ENCODE data around the gene FGFBP1.

The FGFBP1 gene

DNA sequence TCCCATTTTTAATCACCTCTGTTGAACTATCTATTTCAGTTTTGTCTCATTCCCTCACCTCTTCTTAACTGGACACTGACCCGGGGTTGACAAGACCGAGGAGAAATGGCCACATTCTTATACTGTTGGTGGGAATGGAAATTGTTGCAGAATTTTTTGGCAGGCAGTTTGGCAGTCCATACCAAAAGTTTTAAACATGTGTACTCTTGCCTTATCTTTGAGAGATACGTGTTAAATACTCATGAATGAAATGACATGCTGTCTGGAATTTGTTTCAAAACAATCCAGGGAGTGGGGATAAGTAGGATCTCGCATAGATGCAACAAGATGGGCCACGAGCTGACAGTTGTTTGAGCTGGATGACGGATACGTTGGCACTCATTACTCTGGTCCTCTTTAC lies 12.1 kb downstream of the FGFBP1 start:
- Histone ChIP-seq H3K27ac (ENCODE audit: low read depth, low read length, poor library complexity, severe bottlenecking) (no peak overlapping the region), H3K9ac (ENCODE audit: low read length) (no peak overlapping the region), H2AFZ (ENCODE audit: low read length) (no peak overlapping the region), H4K20me1 (ENCODE audit: insufficient read depth, low read length) (no peaks in the 10 kb centered on the region), H3K79me2 (ENCODE audit: insufficient read depth, low read length) (no peaks in the 10 kb centered on the region), H3K4me3 (ENCODE audit: low read depth, low read length, poor library complexity, severe bottlenecking) (no peak overlapping the region), H3K4me1 (ENCODE audit: insufficient read depth, low read length, severe bottlenecking) (no peaks in the 10 kb centered on the region), H3K36me3 (ENCODE audit: insufficient read depth, low read length) (no peaks in the 10 kb centered on the region), H3K27me3 (ENCODE audit: insufficient read depth, low read length) (no peaks in the 10 kb centered on the region), H3K9me2 (ENCODE audit: low read depth, low read length) (no peaks in the 10 kb centered on the region), H3K4me2 (ENCODE audit: low read length) (no peak overlapping the region), H3K9me3 (ENCODE audit: low read length) (no peaks in the 10 kb centered on the region), H3F3A (ENCODE audit: insufficient read depth, low read length) (no peaks in the 10 kb centered on the region)
- TF ChIP-seq EZH2 (IDR thresholded peaks at IDR 0.05; ENCODE audit: borderline replicate concordance, low read length), result no peak
- TF ChIP-seq, protein P1, sequence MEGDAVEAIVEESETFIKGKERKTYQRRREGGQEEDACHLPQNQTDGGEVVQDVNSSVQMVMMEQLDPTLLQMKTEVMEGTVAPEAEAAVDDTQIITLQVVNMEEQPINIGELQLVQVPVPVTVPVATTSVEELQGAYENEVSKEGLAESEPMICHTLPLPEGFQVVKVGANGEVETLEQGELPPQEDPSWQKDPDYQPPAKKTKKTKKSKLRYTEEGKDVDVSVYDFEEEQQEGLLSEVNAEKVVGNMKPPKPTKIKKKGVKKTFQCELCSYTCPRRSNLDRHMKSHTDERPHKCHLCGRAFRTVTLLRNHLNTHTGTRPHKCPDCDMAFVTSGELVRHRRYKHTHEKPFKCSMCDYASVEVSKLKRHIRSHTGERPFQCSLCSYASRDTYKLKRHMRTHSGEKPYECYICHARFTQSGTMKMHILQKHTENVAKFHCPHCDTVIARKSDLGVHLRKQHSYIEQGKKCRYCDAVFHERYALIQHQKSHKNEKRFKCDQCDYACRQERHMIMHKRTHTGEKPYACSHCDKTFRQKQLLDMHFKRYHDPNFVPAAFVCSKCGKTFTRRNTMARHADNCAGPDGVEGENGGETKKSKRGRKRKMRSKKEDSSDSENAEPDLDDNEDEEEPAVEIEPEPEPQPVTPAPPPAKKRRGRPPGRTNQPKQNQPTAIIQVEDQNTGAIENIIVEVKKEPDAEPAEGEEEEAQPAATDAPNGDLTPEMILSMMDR (IDR thresholded peaks at IDR 0.05; ENCODE audit: low read length), result no peak

DNA sequence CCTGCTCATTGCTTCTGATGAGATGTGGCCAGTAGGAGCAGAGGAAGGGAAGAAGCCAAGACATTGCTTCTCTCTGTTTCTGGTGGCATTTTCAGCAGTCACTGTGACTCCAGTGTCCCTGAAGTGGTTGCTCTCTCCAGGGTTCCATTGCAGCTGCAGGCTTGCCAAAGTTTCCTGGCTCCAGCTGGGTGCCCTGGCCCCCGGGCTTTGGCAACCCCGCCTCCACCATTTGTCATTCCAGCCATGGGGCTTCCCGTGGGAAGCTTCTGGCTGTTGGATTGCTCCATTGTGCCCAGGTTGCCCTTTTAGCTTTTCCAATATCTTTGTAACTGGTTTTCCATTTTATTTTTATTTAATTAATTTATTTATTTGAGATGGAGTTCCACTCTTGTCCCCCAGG lies 12.7 kb downstream of the FGFBP1 start:
- Histone ChIP-seq H3K27me3 (ENCODE audit: insufficient read depth, low read length) (no peaks in the 10 kb centered on the region), H3K4me1 (ENCODE audit: insufficient read depth, low read length, severe bottlenecking) (no peaks in the 10 kb centered on the region), H3K4me3 (ENCODE audit: low read depth, low read length, poor library complexity, severe bottlenecking) (no peak overlapping the region), H3K79me2 (ENCODE audit: insufficient read depth, low read length) (no peaks in the 10 kb centered on the region), H4K20me1 (ENCODE audit: insufficient read depth, low read length) (no peaks in the 10 kb centered on the region), H3K36me3 (ENCODE audit: insufficient read depth, low read length) (no peaks in the 10 kb centered on the region), H3F3A (ENCODE audit: insufficient read depth, low read length) (no peaks in the 10 kb centered on the region), H3K27ac (ENCODE audit: low read depth, low read length, poor library complexity, severe bottlenecking) (no peak overlapping the region), H3K9me2 (ENCODE audit: low read depth, low read length) (no peaks in the 10 kb centered on the region), H3K9me3 (ENCODE audit: low read length) (no peaks in the 10 kb centered on the region), H2AFZ (ENCODE audit: low read length) (no peak overlapping the region), H3K9ac (ENCODE audit: low read length) (no peak overlapping the region), H3K4me2 (ENCODE audit: low read length) (no peak overlapping the region)
- TF ChIP-seq, protein P1 (IDR thresholded peaks at IDR 0.05; ENCODE audit: low read length), result no peak
- no peak for TF ChIP-seq EZH2 (IDR thresholded peaks at IDR 0.05; ENCODE audit: borderline replicate concordance, low read length)

DNA sequence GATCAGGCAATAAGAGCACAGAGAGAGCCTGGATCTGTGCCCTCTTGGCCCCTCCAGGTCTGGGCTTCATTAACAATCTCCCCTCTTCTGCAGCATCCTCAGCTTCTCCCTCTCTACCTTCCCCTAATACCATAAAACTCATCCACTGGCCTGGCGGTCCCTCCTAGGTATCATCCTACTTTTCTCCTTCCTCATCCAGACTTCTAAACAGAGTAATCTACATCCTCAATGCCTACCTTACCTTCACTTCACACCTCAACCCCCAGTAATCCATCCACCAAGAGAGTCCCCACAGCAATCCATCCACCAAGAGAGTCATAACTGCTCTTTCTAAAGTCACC lies 17.0 kb downstream of the FGFBP1 start:
- TF ChIP-seq, protein P1 (IDR thresholded peaks at IDR 0.05; ENCODE audit: low read length), result no peak
- no peak for TF ChIP-seq EZH2 (IDR thresholded peaks at IDR 0.05; ENCODE audit: borderline replicate concordance, low read length)
- H3F3A ChIP-seq (ENCODE audit: insufficient read depth, low read length), result no peaks in the 10 kb centered on the region
- H3K9me3 ChIP-seq (ENCODE audit: low read length), result no peaks in the 10 kb centered on the region
- H2AFZ ChIP-seq (ENCODE audit: low read length), result no peak overlapping the region
- no peaks in the 10 kb centered on the region for H3K36me3 ChIP-seq (ENCODE audit: insufficient read depth, low read length)
- H3K27ac ChIP-seq (ENCODE audit: low read depth, low read length, poor library complexity, severe bottlenecking), result no peak overlapping the region
- H3K79me2 ChIP-seq (ENCODE audit: insufficient read depth, low read length), result no peaks in the 10 kb centered on the region
- no peak overlapping the region for H3K4me2 ChIP-seq (ENCODE audit: low read length)
- no peaks in the 10 kb centered on the region for H3K27me3 ChIP-seq (ENCODE audit: insufficient read depth, low read length)
- no peaks in the 10 kb centered on the region for H3K9me2 ChIP-seq (ENCODE audit: low read depth, low read length)
- H3K4me3 ChIP-seq (ENCODE audit: low read depth, low read length, poor library complexity, severe bottlenecking), result no peak overlapping the region
- H3K9ac ChIP-seq (ENCODE audit: low read length), result no peak overlapping the region
- H4K20me1 ChIP-seq (ENCODE audit: insufficient read depth, low read length), result no peaks in the 10 kb centered on the region
- H3K4me1 ChIP-seq (ENCODE audit: insufficient read depth, low read length, severe bottlenecking), result no peaks in the 10 kb centered on the region

Data from OCI-LY1 (cell line).